ENCODE data around the gene U2SURP. TPM values are rescaled to one million over a fixed set of nuclear protein-coding genes. Genes with fewer than 3 reads are reported as not detected.

U2SURP gene
- total and polyA plus RNA-seq, 4 donors: 8.3 to 41.2 (median 30.3) TPM

DNA sequence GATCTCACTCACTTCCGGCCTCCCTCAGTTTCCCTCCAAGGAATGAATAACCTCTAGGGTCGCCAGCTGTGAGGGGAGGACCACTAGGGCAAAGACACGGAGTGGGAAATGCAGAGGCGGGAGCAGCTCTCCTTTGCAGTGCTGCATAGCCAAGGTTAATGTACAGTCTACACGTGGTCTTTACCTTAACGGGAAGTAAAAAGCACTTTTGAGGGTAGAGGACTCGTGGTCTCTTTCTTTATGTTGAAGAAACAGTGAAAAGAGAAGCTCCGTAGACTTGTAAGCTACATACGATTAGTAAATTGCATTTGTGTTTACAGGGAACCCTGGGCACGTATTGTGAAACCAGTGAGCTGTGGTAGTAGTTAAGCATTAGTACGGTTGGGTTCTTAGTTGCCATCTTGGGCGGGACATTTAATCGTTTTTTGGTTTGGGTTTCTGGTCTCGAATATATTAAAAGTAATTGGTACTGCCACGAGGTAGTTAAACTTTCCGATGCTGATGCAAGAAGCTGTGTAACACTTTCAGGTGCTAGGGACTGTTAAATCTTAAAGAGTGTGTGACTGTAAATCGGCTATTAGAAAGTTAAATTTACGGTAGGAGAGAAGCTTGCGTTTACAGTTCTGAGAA, 828 bp downstream of the U2SURP start:
- no peak for TF ChIP-seq RXRA (IDR thresholded peaks at IDR 0.05)
- TF ChIP-seq HNF4G (IDR thresholded peaks at IDR 0.05): no peak
- peak; percentile 23 for TF ChIP-seq REST (IDR thresholded peaks at IDR 0.05)
- TF ChIP-seq, protein P1, sequence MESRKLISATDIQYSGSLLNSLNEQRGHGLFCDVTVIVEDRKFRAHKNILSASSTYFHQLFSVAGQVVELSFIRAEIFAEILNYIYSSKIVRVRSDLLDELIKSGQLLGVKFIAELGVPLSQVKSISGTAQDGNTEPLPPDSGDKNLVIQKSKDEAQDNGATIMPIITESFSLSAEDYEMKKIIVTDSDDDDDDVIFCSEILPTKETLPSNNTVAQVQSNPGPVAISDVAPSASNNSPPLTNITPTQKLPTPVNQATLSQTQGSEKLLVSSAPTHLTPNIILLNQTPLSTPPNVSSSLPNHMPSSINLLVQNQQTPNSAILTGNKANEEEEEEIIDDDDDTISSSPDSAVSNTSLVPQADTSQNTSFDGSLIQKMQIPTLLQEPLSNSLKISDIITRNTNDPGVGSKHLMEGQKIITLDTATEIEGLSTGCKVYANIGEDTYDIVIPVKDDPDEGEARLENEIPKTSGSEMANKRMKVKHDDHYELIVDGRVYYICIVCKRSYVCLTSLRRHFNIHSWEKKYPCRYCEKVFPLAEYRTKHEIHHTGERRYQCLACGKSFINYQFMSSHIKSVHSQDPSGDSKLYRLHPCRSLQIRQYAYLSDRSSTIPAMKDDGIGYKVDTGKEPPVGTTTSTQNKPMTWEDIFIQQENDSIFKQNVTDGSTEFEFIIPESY (IDR thresholded peaks at IDR 0.05): no peak
- TF ChIP-seq YY1 (IDR thresholded peaks at IDR 0.05): no peak
- peak overlapping the region; percentile 85 to 89 for H3K27ac ChIP-seq (ENCODE audit: low read depth in 1 of 2, low read length in 2 of 2)
- no peak for DNase-seq (ENCODE audit: low spot score)
- H3K36me3 ChIP-seq (ENCODE audit: control insufficient read depth in 4 of 4, insufficient read depth in 3 of 4, low read depth in 1 of 4, low read length in 3 of 4): no peaks in the 10 kb centered on the region
- no peaks in the 10 kb centered on the region for H3K9me3 ChIP-seq (ENCODE audit: control insufficient read depth in 4 of 4, low read length in 3 of 4)
- H3K4me3 ChIP-seq (ENCODE audit: low read depth in 1 of 3, low read length in 3 of 3): peak overlapping the region; percentile 84 to 98 (median 89)
- H3K9ac ChIP-seq (ENCODE audit: low read depth in 1 of 2, low read length in 2 of 2): peak overlapping the region; percentile 80 to 96
- under 1% methylated on average over 19 of the region's 19 CpGs for WGBS
- peaks cover 5 to 30% (median 25%) of the 10 kb centered on the region in 4 donors for H3K4me1 ChIP-seq (ENCODE audit: control insufficient read depth in 4 of 4, insufficient read depth in 4 of 4, low read length in 3 of 4)
- H3K27me3 ChIP-seq (ENCODE audit: control insufficient read depth in 4 of 4, insufficient read depth in 4 of 4, low read length in 3 of 4): no peaks in the 10 kb centered on the region

GRCh38 chr3:143002727-143003126, 1.4 kb downstream of the U2SURP start:
- Histone ChIP-seq H3K27me3 (ENCODE audit: control insufficient read depth in 4 of 4, insufficient read depth in 4 of 4, low read length in 3 of 4) (no peaks in the 10 kb centered on the region), H3K9ac (ENCODE audit: low read depth in 1 of 2, low read length in 2 of 2) (peak overlapping the region; percentile 80 to 96), H3K27ac (ENCODE audit: low read depth in 1 of 2, low read length in 2 of 2) (no peak overlapping the region), H3K4me3 (ENCODE audit: low read depth in 1 of 3, low read length in 3 of 3) (peak overlapping the region; percentile 84 to 98 (median 89)), H3K4me1 (ENCODE audit: control insufficient read depth in 4 of 4, insufficient read depth in 4 of 4, low read length in 3 of 4) (peaks cover 6 to 30% (median 25%) of the 10 kb centered on the region in 4 donors), H3K36me3 (ENCODE audit: control insufficient read depth in 4 of 4, insufficient read depth in 3 of 4, low read depth in 1 of 4, low read length in 3 of 4) (no peaks in the 10 kb centered on the region), H3K9me3 (ENCODE audit: control insufficient read depth in 4 of 4, low read length in 3 of 4) (no peaks in the 10 kb centered on the region)
- TF ChIP-seq HNF4A (conservative IDR thresholded peaks at IDR 0.05) (no peak), TAF1 (conservative IDR thresholded peaks at IDR 0.05) (no peak), FOXA2 (IDR thresholded peaks at IDR 0.05) (no peak), YY1 (IDR thresholded peaks at IDR 0.05) (no peak), SP1 (IDR thresholded peaks at IDR 0.05) (no peak)
- TF ChIP-seq, protein P2, sequence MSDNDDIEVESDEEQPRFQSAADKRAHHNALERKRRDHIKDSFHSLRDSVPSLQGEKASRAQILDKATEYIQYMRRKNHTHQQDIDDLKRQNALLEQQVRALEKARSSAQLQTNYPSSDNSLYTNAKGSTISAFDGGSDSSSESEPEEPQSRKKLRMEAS (IDR thresholded peaks at IDR 0.05): no peak
- TF ChIP-seq, protein P3, sequence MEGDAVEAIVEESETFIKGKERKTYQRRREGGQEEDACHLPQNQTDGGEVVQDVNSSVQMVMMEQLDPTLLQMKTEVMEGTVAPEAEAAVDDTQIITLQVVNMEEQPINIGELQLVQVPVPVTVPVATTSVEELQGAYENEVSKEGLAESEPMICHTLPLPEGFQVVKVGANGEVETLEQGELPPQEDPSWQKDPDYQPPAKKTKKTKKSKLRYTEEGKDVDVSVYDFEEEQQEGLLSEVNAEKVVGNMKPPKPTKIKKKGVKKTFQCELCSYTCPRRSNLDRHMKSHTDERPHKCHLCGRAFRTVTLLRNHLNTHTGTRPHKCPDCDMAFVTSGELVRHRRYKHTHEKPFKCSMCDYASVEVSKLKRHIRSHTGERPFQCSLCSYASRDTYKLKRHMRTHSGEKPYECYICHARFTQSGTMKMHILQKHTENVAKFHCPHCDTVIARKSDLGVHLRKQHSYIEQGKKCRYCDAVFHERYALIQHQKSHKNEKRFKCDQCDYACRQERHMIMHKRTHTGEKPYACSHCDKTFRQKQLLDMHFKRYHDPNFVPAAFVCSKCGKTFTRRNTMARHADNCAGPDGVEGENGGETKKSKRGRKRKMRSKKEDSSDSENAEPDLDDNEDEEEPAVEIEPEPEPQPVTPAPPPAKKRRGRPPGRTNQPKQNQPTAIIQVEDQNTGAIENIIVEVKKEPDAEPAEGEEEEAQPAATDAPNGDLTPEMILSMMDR (IDR thresholded peaks at IDR 0.05; ENCODE audit: low read depth, low read length, missing input control): no peak
- 5% methylated on average over 9 of the region's 9 CpGs for WGBS
- no peak for DNase-seq (ENCODE audit: low spot score)

Data from liver (tissue), 9 donors.